PC-9 (cell line): Measurements from ENCODE around the gene RRH. TPM values are rescaled to one million over a fixed set of nuclear protein-coding genes. Genes with fewer than 3 reads are reported as not detected.

Experiments used
- BruUV-seq: library from RNA; stranded (reverse); fragments of 400-500 nt; replicated peaks from 2 replicates; lab custom pipeline; 2021; lab: Mats Ljungman, UMichigan
- CTCF ChIA-PET: fragments of 300-600 bp; sonication (Branson Sonifier 250); formaldehyde crosslinking; loops from one replicate; lab custom pipeline; 2022; ENCODE audit warnings: antibody characterized with exemption; lab: Charles Lee
- POLR2A ChIA-PET: fragments of 300-600 bp; sonication (Branson Sonifier 250); formaldehyde crosslinking; loops from one replicate; lab custom pipeline; 2022; ENCODE audit warnings: antibody characterized with exemption; ENCODE audit not compliant: unreplicated experiment; lab: Charles Lee
- DNase-seq, 2 experiments: peaks; one replicate each; pipeline versions ENCODE4 v3.0.0 to v3.0.0-alpha.2; 2015 to 2022; ENCODE audit warnings: mixed read lengths in 1 of 2
- H2AFZ ChIP-seq: fragments of 200-600 bp; sonication (generic); 2 replicates; pipeline ENCODE4 v1.8.1; 2017; ENCODE audit warnings: antibody characterized with exemption
- H3F3A ChIP-seq: fragments of 200-600 bp; sonication (generic); 2 replicates; pipeline ENCODE4 v1.8.1; 2017; ENCODE audit warnings: antibody characterized with exemption, mild to moderate bottlenecking, low read depth; ENCODE audit not compliant: insufficient read depth
- H3K27ac ChIP-seq: fragments of 200-600 bp; sonication (generic); 2 replicates; pipeline ENCODE4 v1.6.1; 2016; ENCODE audit warnings: mixed run types
- H3K27me3 ChIP-seq: fragments of 200-600 bp; sonication (generic); 2 replicates; pipeline ENCODE4 v1.6.1; 2016; ENCODE audit warnings: low read depth, mixed run types; ENCODE audit not compliant: insufficient read depth
- H3K36me3 ChIP-seq: fragments of 200-600 bp; sonication (generic); 2 replicates; pipeline ENCODE4 v1.6.1; 2016; ENCODE audit warnings: low read depth, mixed run types
- H3K4me1 ChIP-seq: fragments of 200-600 bp; sonication (generic); replicated peaks from 2 replicates; pipeline ENCODE4 v1.6.1; 2016; ENCODE audit warnings: mixed run types; ENCODE audit not compliant: insufficient read depth
- H3K4me2 ChIP-seq: fragments of 200-600 bp; sonication (generic); 2 replicates; pipeline ENCODE4 v1.6.1; 2017; ENCODE audit warnings: mixed run types
- H3K4me3 ChIP-seq: fragments of 200-600 bp; sonication (generic); 2 replicates; pipeline ENCODE4 v1.6.1; 2016; ENCODE audit warnings: mixed run types
- H3K79me2 ChIP-seq: fragments of 200-600 bp; sonication (generic); 2 replicates; pipeline ENCODE4 v1.6.1; 2017; ENCODE audit warnings: low read depth, mixed run types
- H3K9me2 ChIP-seq: fragments of 200-600 bp; sonication (generic); 2 replicates; pipeline ENCODE4 v1.8.1; 2017; ENCODE audit warnings: mild to moderate bottlenecking; ENCODE audit not compliant: insufficient read depth
- H3K9me3 ChIP-seq: fragments of 200-600 bp; sonication (generic); 2 replicates; pipeline ENCODE4 v1.8.1; 2016; ENCODE audit warnings: low read depth; ENCODE audit not compliant: insufficient read depth
- H4K20me1 ChIP-seq: fragments of 200-600 bp; sonication (generic); 2 replicates; pipeline ENCODE4 v1.8.1; 2017; ENCODE audit not compliant: insufficient read depth
- CTCF ChIP-seq: fragments of 200-600 bp; sonication (generic); conservative IDR thresholded peaks from 2 replicates; pipeline ENCODE4 v1.6.1; 2017; ENCODE audit warnings: mixed run types, antibody characterized with exemption, mild to moderate bottlenecking, moderate library complexity
- EZH2 ChIP-seq: fragments of 200-600 bp; sonication (generic); IDR thresholded peaks from 2 replicates; pipeline ENCODE4 v1.8.0; 2017; ENCODE audit warnings: antibody characterized with exemption, low read depth
- intact Hi-C: fragments of 100-400 bp; cut with micrococcal nuclease; formaldehyde crosslinking; loops from one replicate; pipeline ENCODE4 v1.10.0; 2022; ENCODE audit not compliant: unreplicated experiment
- total RNA-seq: library from RNA; stranded (reverse); gene quantifications from 2 replicates; pipeline ENCODE4 v1.2.3, GENCODE V29; 2021

RRH gene
- total RNA-seq, 1 experiment from 2014 or later, result 0.24 TPM

GRCh38 chr4:109890076-109890475 is 62.3 kb downstream of the RRH start:
- Histone ChIP-seq H3K4me2 (no peak overlapping the region), H3K79me2 (no peaks in the 10 kb centered on the region), H4K20me1 (no peaks in the 10 kb centered on the region), H3K4me3 (no peak overlapping the region), H3K9me3 (no peaks in the 10 kb centered on the region), H3K4me1 (no peaks in the 10 kb centered on the region), H3K27ac (no peak overlapping the region), H3K36me3 (no peaks in the 10 kb centered on the region), H3F3A (no peaks in the 10 kb centered on the region), H2AFZ (no peak overlapping the region), H3K27me3 (no peaks in the 10 kb centered on the region), H3K9me2 (no peaks in the 10 kb centered on the region)
- intact Hi-C loops, result no loop called here
- TF ChIP-seq EZH2 (no peak), CTCF (no peak)
- DNase-seq, result no peak
- ChIA-PET CTCF (no interaction called here), POLR2A (no interaction called here)
- no TSS peak for BruUV-seq

Other genes starting within 250 kb of the RRH start
- 22.3 and 22.4 TPM in 2 replicates for gene CASP6, start 124.5 kb upstream of the RRH start, total RNA-seq
- 30.8 and 36.3 TPM in 2 replicates for gene PLA2G12A, start 97.9 kb upstream of the RRH start, total RNA-seq
- 1.6 and 2.2 TPM in 2 replicates for gene CFI, start 26.0 kb upstream of the RRH start, total RNA-seq
- gene GAR1, start 12.2 kb upstream of the RRH start, total RNA-seq, result 12.1 and 16.0 TPM in 2 replicates
- not detected in 2 replicates for gene LRIT3, start 20.1 kb downstream of the RRH start, total RNA-seq
- 19.6 and 20.4 TPM in 2 replicates for gene EGF, start 84.9 kb downstream of the RRH start, total RNA-seq